DOHH2 (cell line): ENCODE results near the gene CHD3.

ENCODE experiments used
- H3F3A ChIP-seq: fragments of 200-600 bp; sonication (generic), shearing (Covaris generic); 2 replicates; pipeline ENCODE4 v1.6.0; 2016; ENCODE audit warnings: antibody characterized with exemption, mild to moderate bottlenecking; ENCODE audit not compliant: control insufficient read depth, insufficient read depth
- H3K27ac ChIP-seq: fragments of 200-600 bp; sonication (generic); 2 replicates; pipeline ENCODE4 v1.5.1; 2014; ENCODE audit warnings: low read depth, mild to moderate bottlenecking, low read length, moderate library complexity
- H3K27me3 ChIP-seq: fragments of 200-600 bp; sonication (generic); 2 replicates; pipeline ENCODE4 v1.6.1; 2014; ENCODE audit warnings: mild to moderate bottlenecking, low read length, mixed read lengths; ENCODE audit not compliant: control insufficient read depth
- H3K36me3 ChIP-seq: fragments of 200-600 bp; sonication (generic); 2 replicates; pipeline ENCODE4 v1.6.1; 2014; ENCODE audit warnings: mild to moderate bottlenecking, low read length, moderate library complexity, mixed read lengths; ENCODE audit not compliant: control insufficient read depth
- H3K4me1 ChIP-seq: fragments of 200-600 bp; sonication (generic); 2 replicates; pipeline ENCODE4 v1.6.1; 2014; ENCODE audit warnings: mild to moderate bottlenecking, low read length, mixed read lengths; ENCODE audit not compliant: control insufficient read depth
- H3K4me2 ChIP-seq: fragments of 200-600 bp; sonication (generic); 2 replicates; pipeline ENCODE4 v1.6.0; 2014; ENCODE audit warnings: mild to moderate bottlenecking, low read length, moderate library complexity
- H3K4me3 ChIP-seq: fragments of 200-600 bp; sonication (generic); 2 replicates; pipeline ENCODE4 v1.5.1; 2014; ENCODE audit warnings: mild to moderate bottlenecking, low read length, mixed read lengths
- H3K79me2 ChIP-seq: fragments of 200-600 bp; sonication (generic); 2 replicates; pipeline ENCODE4 v1.6.1; 2014; ENCODE audit warnings: mild to moderate bottlenecking, low read length, mixed read lengths; ENCODE audit not compliant: control insufficient read depth
- H3K9me2 ChIP-seq: fragments of 200-600 bp; sonication (generic); replicated peaks from 2 replicates; pipeline ENCODE4 v1.6.1; 2014; ENCODE audit warnings: mild to moderate bottlenecking, low read length, mixed read lengths; ENCODE audit not compliant: control insufficient read depth
- H3K9me3 ChIP-seq: fragments of 200-600 bp; sonication (generic); 2 replicates; pipeline ENCODE4 v1.6.1; 2014; ENCODE audit warnings: antibody characterized with exemption, low read length, mixed read lengths; ENCODE audit not compliant: control insufficient read depth, insufficient read depth
- H4K20me1 ChIP-seq: fragments of 200-600 bp; sonication (generic); 2 replicates; pipeline ENCODE4 v1.6.0; 2014; ENCODE audit warnings: low read depth, mild to moderate bottlenecking, antibody characterized with exemption, low read length, moderate library complexity; ENCODE audit not compliant: control insufficient read depth, insufficient read depth
- EZH2phosphoT487 ChIP-seq: fragments of 200-600 bp; sonication (generic); IDR thresholded peaks from 2 replicates; pipeline ENCODE4 v1.6.1; 2017; ENCODE audit warnings: borderline replicate concordance, mild to moderate bottlenecking, antibody characterized with exemption, low read length, moderate library complexity, mixed read lengths
- TF ChIP-seq, protein P1 (sequence below): fragments of 200-600 bp; sonication (generic); IDR thresholded peaks from one replicate; pipeline ENCODE4 v1.5.1; 2014; ENCODE audit warnings: antibody characterized with exemption, mild to moderate bottlenecking, low read depth, low read length; ENCODE audit not compliant: poor library complexity, severe bottlenecking

Gene CHD3

DNA sequence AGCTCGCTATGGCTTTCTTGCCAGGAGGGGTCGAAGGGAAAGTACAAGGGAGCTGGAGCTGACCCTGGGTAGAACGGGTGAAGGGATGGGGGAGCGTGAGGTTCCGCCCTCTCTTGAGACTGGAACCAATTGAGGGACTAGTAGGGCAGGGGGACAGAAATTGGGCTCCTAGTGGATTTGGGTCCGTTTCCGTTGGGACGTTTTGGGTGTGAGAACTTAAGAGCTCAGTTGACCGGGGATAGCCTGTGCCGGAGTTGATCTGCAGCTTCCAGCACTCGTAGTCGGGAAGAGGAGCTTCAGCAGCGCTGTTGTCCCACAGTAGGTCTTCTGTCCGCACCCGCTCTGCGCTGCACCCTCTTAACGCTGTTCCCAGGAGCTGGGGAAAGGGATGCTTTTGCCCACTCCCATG, 43.9 kb downstream of the CHD3 start:
- no peaks in the 10 kb centered on the region for H3K9me2 ChIP-seq
- no peaks in the 10 kb centered on the region for H3K9me3 ChIP-seq
- peak overlapping the region; percentile 62 for H3K27ac ChIP-seq
- TF ChIP-seq EZH2phosphoT487, result no peak
- TF ChIP-seq, protein P1, sequence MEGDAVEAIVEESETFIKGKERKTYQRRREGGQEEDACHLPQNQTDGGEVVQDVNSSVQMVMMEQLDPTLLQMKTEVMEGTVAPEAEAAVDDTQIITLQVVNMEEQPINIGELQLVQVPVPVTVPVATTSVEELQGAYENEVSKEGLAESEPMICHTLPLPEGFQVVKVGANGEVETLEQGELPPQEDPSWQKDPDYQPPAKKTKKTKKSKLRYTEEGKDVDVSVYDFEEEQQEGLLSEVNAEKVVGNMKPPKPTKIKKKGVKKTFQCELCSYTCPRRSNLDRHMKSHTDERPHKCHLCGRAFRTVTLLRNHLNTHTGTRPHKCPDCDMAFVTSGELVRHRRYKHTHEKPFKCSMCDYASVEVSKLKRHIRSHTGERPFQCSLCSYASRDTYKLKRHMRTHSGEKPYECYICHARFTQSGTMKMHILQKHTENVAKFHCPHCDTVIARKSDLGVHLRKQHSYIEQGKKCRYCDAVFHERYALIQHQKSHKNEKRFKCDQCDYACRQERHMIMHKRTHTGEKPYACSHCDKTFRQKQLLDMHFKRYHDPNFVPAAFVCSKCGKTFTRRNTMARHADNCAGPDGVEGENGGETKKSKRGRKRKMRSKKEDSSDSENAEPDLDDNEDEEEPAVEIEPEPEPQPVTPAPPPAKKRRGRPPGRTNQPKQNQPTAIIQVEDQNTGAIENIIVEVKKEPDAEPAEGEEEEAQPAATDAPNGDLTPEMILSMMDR, result no peak
- no peaks in the 10 kb centered on the region for H4K20me1 ChIP-seq
- H3K4me2 ChIP-seq, result peak overlapping the region; percentile 72
- H3K4me3 ChIP-seq, result peak overlapping the region; percentile 96
- no peaks in the 10 kb centered on the region for H3K27me3 ChIP-seq
- peaks cover 49% of the 10 kb centered on the region for H3K79me2 ChIP-seq
- no peaks in the 10 kb centered on the region for H3F3A ChIP-seq
- H3K36me3 ChIP-seq, result peaks cover 41% of the 10 kb centered on the region
- H3K4me1 ChIP-seq, result peaks cover 27% of the 10 kb centered on the region

DNA sequence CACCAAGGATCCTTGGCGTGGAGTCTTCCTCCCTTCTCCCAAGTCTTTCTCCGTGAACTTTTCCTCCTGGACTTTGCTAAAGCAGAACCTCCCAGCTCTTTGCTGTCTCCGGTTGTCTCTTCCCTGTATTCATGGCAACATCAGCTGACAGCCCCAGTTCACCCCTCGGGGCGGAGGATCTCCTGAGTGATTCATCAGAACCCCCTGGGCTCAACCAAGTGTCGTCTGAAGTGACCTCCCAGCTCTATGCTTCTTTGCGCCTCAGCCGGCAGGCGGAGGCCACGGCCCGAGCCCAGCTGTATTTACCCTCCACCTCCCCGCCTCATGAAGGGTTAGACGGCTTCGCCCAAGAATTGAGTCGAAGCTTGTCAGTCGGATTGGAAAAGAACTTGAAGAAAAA, 44.4 kb downstream of the CHD3 start:
- peak overlapping the region; percentile 96 for H3K4me3 ChIP-seq
- no peaks in the 10 kb centered on the region for H3K9me2 ChIP-seq
- H3K79me2 ChIP-seq, result peaks cover 49% of the 10 kb centered on the region
- H3K27ac ChIP-seq, result no peak overlapping the region
- H3K9me3 ChIP-seq, result no peaks in the 10 kb centered on the region
- peaks cover 27% of the 10 kb centered on the region for H3K4me1 ChIP-seq
- no peaks in the 10 kb centered on the region for H3K27me3 ChIP-seq
- H4K20me1 ChIP-seq, result no peaks in the 10 kb centered on the region
- H3F3A ChIP-seq, result no peaks in the 10 kb centered on the region
- H3K36me3 ChIP-seq, result peaks cover 41% of the 10 kb centered on the region
- peak overlapping the region; percentile 72 for H3K4me2 ChIP-seq
- TF ChIP-seq, protein P1, result no peak
- no peak for TF ChIP-seq EZH2phosphoT487

DNA sequence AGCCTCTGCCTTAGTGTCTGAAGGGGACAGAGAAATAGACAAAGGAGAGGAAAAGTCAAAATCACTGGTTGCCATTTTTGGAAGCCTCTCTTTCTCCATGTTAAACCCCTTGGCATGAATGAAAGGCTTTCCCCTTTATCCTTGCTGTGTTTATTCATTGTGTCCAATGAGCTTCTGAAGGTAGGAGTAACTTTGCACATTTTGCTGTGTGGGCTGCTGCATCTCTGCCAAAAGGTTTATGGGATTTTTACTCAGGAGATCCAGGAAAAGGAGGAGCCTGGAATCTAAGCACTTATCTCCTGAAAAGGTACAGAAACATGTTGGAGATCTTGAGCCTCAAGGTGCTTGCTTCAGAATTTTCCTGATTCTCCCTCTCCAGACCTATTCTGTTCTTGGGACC, 47.3 kb downstream of the CHD3 start:
- Histone ChIP-seq H3K27ac (no peak overlapping the region), H3K36me3 (peaks cover 56% of the 10 kb centered on the region), H3K9me2 (no peaks in the 10 kb centered on the region), H3K4me1 (peaks cover 24% of the 10 kb centered on the region), H3F3A (no peaks in the 10 kb centered on the region), H3K4me2 (no peak overlapping the region), H3K4me3 (no peak overlapping the region), H3K79me2 (peaks cover 41% of the 10 kb centered on the region), H3K9me3 (no peaks in the 10 kb centered on the region), H4K20me1 (no peaks in the 10 kb centered on the region), H3K27me3 (no peaks in the 10 kb centered on the region)
- TF ChIP-seq, protein P1, result no peak
- TF ChIP-seq EZH2phosphoT487, result no peak
